T-helper 1 cell treated with Interleukin-12 subunit alpha and Interleukin-12 subunit beta and Interleukin-4 antibody, amounts not matched to agents 30 μg/mL and 1 μg/mL, for 36 hours (primary cell): ENCODE measurements around the gene GUK1.
"Not testable (repeated sequence)": the region's sequence is repeated elsewhere in the genome, so short reads cannot be mapped to it uniquely, and the experiment has no call there.

Source experiments
- H3K27ac Mint-ChIP-seq: one replicate; pipeline ENCODE4 v1.8.0; 2021; ENCODE audit warnings: mild to moderate bottlenecking, mixed read lengths
- H3K27me3 Mint-ChIP-seq: one replicate; pipeline ENCODE4 v1.8.0; 2021; ENCODE audit warnings: low read depth, mixed read lengths
- H3K36me3 Mint-ChIP-seq: one replicate; pipeline ENCODE4 v1.8.0; 2021; ENCODE audit warnings: low read depth, mixed read lengths
- H3K4me1 Mint-ChIP-seq: one replicate; pipeline ENCODE4 v1.8.0; 2021; ENCODE audit warnings: low read depth, mixed read lengths
- H3K4me3 Mint-ChIP-seq: one replicate; pipeline ENCODE4 v1.8.0; 2021; ENCODE audit warnings: mild to moderate bottlenecking, moderate library complexity, mixed read lengths
- H3K9me3 Mint-ChIP-seq: one replicate; pipeline ENCODE4 v1.8.0; 2021; ENCODE audit warnings: mixed read lengths

Gene GUK1

GRCh38 chr1:228165372-228166169, 25.5 kb downstream of the GUK1 start, which contains the start of gene IBA57:
TSS of gene IBA57 (plus strand) at chr1:228165804. CDS start at chr1:228165817, 13 bp downstream.
- H3K27me3 Mint-ChIP-seq = no peaks in the 10 kb centered on the region
- no peaks in the 10 kb centered on the region for H3K36me3 Mint-ChIP-seq
- peak within 1 kb of the TSS; percentile 97 for H3K27ac Mint-ChIP-seq
- peaks cover 23% of the 10 kb centered on the region for H3K4me1 Mint-ChIP-seq
- H3K9me3 Mint-ChIP-seq = no peaks in the 10 kb centered on the region
- peak within 1 kb of the TSS; percentile 93 for H3K4me3 Mint-ChIP-seq

- Mint-ChIP-seq H3K36me3 (no peaks in the 10 kb centered on the region), H3K27me3 (no peaks in the 10 kb centered on the region), H3K9me3 (no peaks in the 10 kb centered on the region), H3K4me3 (peak overlapping the region; percentile 79), H3K27ac (peak overlapping the region; percentile 95), H3K4me1 (peaks cover 23% of the 10 kb centered on the region)
Measured at GRCh38 chr1:228166170-228166936, 26.3 kb downstream of the GUK1 start.

- Mint-ChIP-seq H3K4me3 (no peak overlapping the region), H3K4me1 (peaks cover 23% of the 10 kb centered on the region), H3K9me3 (no peaks in the 10 kb centered on the region), H3K36me3 (no peaks in the 10 kb centered on the region), H3K27ac (no peak overlapping the region), H3K27me3 (no peaks in the 10 kb centered on the region)
Measured at GRCh38 chr1:228168563-228169270, 28.6 kb downstream of the GUK1 start.

GRCh38 chr1:228169345-228169744, 29.3 kb downstream of the GUK1 start:
- H3K4me1 Mint-ChIP-seq = peaks cover 19% of the 10 kb centered on the region
- H3K27ac Mint-ChIP-seq = no peak overlapping the region
- no peaks in the 10 kb centered on the region for H3K36me3 Mint-ChIP-seq
- H3K27me3 Mint-ChIP-seq = no peaks in the 10 kb centered on the region
- no peaks in the 10 kb centered on the region for H3K9me3 Mint-ChIP-seq
- no peak overlapping the region for H3K4me3 Mint-ChIP-seq

- Mint-ChIP-seq H3K36me3 (no peaks in the 10 kb centered on the region), H3K9me3 (no peaks in the 10 kb centered on the region), H3K4me3 (no peak overlapping the region), H3K27me3 (no peaks in the 10 kb centered on the region), H3K4me1 (peaks cover 14% of the 10 kb centered on the region), H3K27ac (no peak overlapping the region)
Measured at GRCh38 chr1:228170666-228171065, 30.6 kb downstream of the GUK1 start.

- peaks cover 14% of the 10 kb centered on the region for H3K4me1 Mint-ChIP-seq
- H3K9me3 Mint-ChIP-seq = no peaks in the 10 kb centered on the region
- no peaks in the 10 kb centered on the region for H3K27me3 Mint-ChIP-seq
- no peak overlapping the region for H3K27ac Mint-ChIP-seq
- no peaks in the 10 kb centered on the region for H3K36me3 Mint-ChIP-seq
- H3K4me3 Mint-ChIP-seq = no peak overlapping the region
Measured at GRCh38 chr1:228171221-228171891, 31.3 kb downstream of the GUK1 start.

GRCh38 chr1:228172591-228173527, 32.8 kb downstream of the GUK1 start:
- no peaks in the 10 kb centered on the region for H3K36me3 Mint-ChIP-seq
- H3K4me1 Mint-ChIP-seq = peaks cover 4% of the 10 kb centered on the region
- H3K27me3 Mint-ChIP-seq = no peaks in the 10 kb centered on the region
- H3K4me3 Mint-ChIP-seq = no peak overlapping the region
- no peaks in the 10 kb centered on the region for H3K9me3 Mint-ChIP-seq
- H3K27ac Mint-ChIP-seq = no peak overlapping the region

GRCh38 chr1:228173528-228174481, 33.7 kb downstream of the GUK1 start:
- H3K27me3 Mint-ChIP-seq, H3K36me3 Mint-ChIP-seq, H3K9me3 Mint-ChIP-seq, H3K27ac Mint-ChIP-seq, H3K4me1 Mint-ChIP-seq, H3K4me3 Mint-ChIP-seq: not testable (repeated sequence)

GRCh38 chr1:228174482-228175315, 34.6 kb downstream of the GUK1 start:
- no peak overlapping the region for H3K4me3 Mint-ChIP-seq
- H3K9me3 Mint-ChIP-seq = no peaks in the 10 kb centered on the region
- H3K36me3 Mint-ChIP-seq = no peaks in the 10 kb centered on the region
- H3K27me3 Mint-ChIP-seq = no peaks in the 10 kb centered on the region
- no peaks in the 10 kb centered on the region for H3K4me1 Mint-ChIP-seq
- no peak overlapping the region for H3K27ac Mint-ChIP-seq

- no peak overlapping the region for H3K4me3 Mint-ChIP-seq
- no peaks in the 10 kb centered on the region for H3K36me3 Mint-ChIP-seq
- H3K27me3 Mint-ChIP-seq = no peaks in the 10 kb centered on the region
- H3K9me3 Mint-ChIP-seq = no peaks in the 10 kb centered on the region
- no peak overlapping the region for H3K27ac Mint-ChIP-seq
- no peaks in the 10 kb centered on the region for H3K4me1 Mint-ChIP-seq
Measured at GRCh38 chr1:228175316-228176023, 35.4 kb downstream of the GUK1 start.

GRCh38 chr1:228176024-228176395, 35.9 kb downstream of the GUK1 start:
- Mint-ChIP-seq H3K27me3 (no peaks in the 10 kb centered on the region), H3K4me1 (no peaks in the 10 kb centered on the region), H3K27ac (no peak overlapping the region), H3K4me3 (no peak overlapping the region), H3K36me3 (no peaks in the 10 kb centered on the region), H3K9me3 (no peaks in the 10 kb centered on the region)
